Caco-2 (cell line): ENCODE measurements around the gene SETDB1. TPM values are rescaled to one million over a fixed set of nuclear protein-coding genes. Genes with fewer than 3 reads are reported as not detected.

Source experiments
- BruUV-seq: library from RNA; stranded (reverse); fragments of 400-500 nt; replicated peaks from 2 replicates; lab custom pipeline; 2021; lab: Mats Ljungman, UMichigan
- CTCF ChIA-PET: fragments of 300-600 bp; sonication (Branson Sonifier 250); formaldehyde crosslinking; loops from one replicate; lab custom pipeline; 2022; ENCODE audit warnings: antibody characterized with exemption; lab: Charles Lee
- POLR2A ChIA-PET: fragments of 300-600 bp; sonication (Branson Sonifier 250); formaldehyde crosslinking; loops from one replicate; lab custom pipeline; 2022; ENCODE audit warnings: antibody characterized with exemption; lab: Charles Lee
- DNase-seq, 2 experiments: peaks; one replicate each; pipeline versions ENCODE4 v3.0.0 to v3.0.0-alpha.2; 2020 to 2022
- H3K27me3 ChIP-seq: replicated peaks from 2 replicates; pipeline ENCODE4 v1.6.0; 2011; ENCODE audit warnings: low read length; ENCODE audit not compliant: control insufficient read depth, insufficient read depth
- H3K36me3 ChIP-seq: 2 replicates; pipeline ENCODE4 v1.5.1; 2011; ENCODE audit warnings: low read length; ENCODE audit not compliant: control insufficient read depth, insufficient read depth
- H3K4me1 ChIP-seq: fragments of 250-450 bp; sonication (Bioruptor Pico); 2 replicates; pipeline ENCODE4 v1.5.1; 2020; ENCODE audit warnings: mild to moderate bottlenecking
- H3K4me3 ChIP-seq: 2 replicates; pipeline ENCODE4 v1.5.1; 2011; ENCODE audit warnings: low read depth, mild to moderate bottlenecking, control low read depth, low read length
- H3K9me3 ChIP-seq: fragments of 250-450 bp; sonication (Bioruptor Pico); 2 replicates; pipeline ENCODE4 v1.5.1; 2020; ENCODE audit warnings: mild to moderate bottlenecking, moderate library complexity
- H3K27ac Mint-ChIP-seq: one replicate; pipeline ENCODE4 v1.8.0; 2022; ENCODE audit warnings: mixed read lengths; ENCODE audit not compliant: unreplicated experiment
- H3K27me3 Mint-ChIP-seq: one replicate; pipeline ENCODE4 v1.8.0; 2022; ENCODE audit warnings: mixed read lengths; ENCODE audit not compliant: insufficient read depth, unreplicated experiment
- H3K36me3 Mint-ChIP-seq: one replicate; pipeline ENCODE4 v1.8.0; 2022; ENCODE audit warnings: mild to moderate bottlenecking, mixed read lengths; ENCODE audit not compliant: insufficient read depth, unreplicated experiment
- H3K4me1 Mint-ChIP-seq: one replicate; pipeline ENCODE4 v1.8.0; 2022; ENCODE audit warnings: low read depth, mixed read lengths; ENCODE audit not compliant: unreplicated experiment
- H3K4me3 Mint-ChIP-seq: one replicate; pipeline ENCODE4 v1.8.0; 2022; ENCODE audit warnings: mild to moderate bottlenecking, moderate library complexity, mixed read lengths; ENCODE audit not compliant: unreplicated experiment
- H3K9me3 Mint-ChIP-seq: one replicate; pipeline ENCODE4 v1.8.0; 2022; ENCODE audit warnings: mixed read lengths; ENCODE audit not compliant: unreplicated experiment
- intact Hi-C: fragments of 100-400 bp; cut with micrococcal nuclease; formaldehyde crosslinking; loops from one replicate; pipeline ENCODE4 v1.10.0; 2022; ENCODE audit not compliant: unreplicated experiment
- total RNA-seq: library from RNA; stranded (reverse); gene quantifications from 2 replicates; pipeline ENCODE4 v1.2.3, GENCODE V29; 2022
- TF ChIP-seq, protein P1 (sequence below), 2 experiments: fragments of 200-600 bp in 1 of 2; IDR thresholded peaks; 1 replicate in 1 of 2; 2 replicates in 1 of 2; pipeline versions ENCODE4 v1.5.1 to v1.8.0; 2011 to 2022; ENCODE audit warnings: antibody characterized with exemption in 1 of 2, control low read depth in 1 of 2, inconsistent platforms in 1 of 2, low read depth in 1 of 2, low read length in 1 of 2, mild to moderate bottlenecking in 1 of 2, moderate library complexity in 1 of 2; ENCODE audit not compliant: insufficient read depth in 1 of 2, severe bottlenecking in 1 of 2, unreplicated experiment in 1 of 2

SETDB1 gene
- total RNA-seq, 1 experiment from 2014 or later, result 45.0 TPM

DNA sequence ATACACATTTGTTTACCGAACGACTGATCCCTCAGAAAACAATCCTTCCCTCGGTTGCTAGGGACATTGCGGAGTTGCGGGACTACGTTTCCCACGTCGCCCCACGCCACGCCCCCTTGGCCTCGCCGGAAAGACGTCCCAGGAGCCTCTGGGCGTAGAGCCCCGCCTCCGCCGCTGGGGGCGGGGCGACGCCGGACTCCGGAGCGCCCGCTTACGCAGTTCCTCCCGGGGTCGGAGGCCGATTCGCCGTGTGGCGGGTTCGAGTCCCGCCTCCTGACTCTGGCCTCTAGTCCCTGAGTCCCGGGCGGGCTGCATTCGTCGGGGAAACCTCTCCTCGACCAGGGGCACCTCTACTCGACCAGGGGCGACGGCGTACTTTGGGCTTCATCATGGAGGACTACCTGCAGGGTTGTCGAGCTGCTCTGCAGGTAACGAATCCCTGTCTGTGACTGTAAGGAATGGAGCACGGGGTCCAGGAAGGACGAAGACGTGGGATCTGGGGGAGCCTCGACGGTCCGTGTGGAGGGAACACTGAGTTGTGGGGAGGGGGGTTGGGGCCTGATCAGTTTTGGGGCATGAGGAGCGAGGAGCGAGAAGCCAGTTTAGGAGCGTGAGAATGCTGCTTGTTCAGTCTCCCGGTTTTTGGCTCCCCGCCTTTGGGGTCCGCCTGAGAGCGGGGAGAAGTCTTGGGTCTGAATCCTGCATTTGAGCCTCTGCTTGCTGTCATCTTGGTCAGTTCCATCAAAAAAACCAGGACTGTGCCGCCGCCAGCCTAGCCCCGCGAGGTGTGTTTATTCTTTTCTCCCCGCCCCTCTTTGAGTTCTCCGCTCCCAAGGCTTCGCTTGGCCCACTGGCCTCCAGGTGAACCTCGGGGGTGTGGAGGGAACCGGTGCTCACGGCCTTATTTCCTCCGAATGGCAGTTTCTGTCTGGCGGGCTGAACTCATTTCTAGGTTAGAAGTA is 82.4 kb downstream of the SETDB1 start, which contains the start of gene PRUNE1:
Gene PRUNE1 (plus strand): TSS at position 206 of the 962 bp plus-strand sequence. CDS start 184 bp downstream, at position 390.
- TF ChIP-seq, protein P1, sequence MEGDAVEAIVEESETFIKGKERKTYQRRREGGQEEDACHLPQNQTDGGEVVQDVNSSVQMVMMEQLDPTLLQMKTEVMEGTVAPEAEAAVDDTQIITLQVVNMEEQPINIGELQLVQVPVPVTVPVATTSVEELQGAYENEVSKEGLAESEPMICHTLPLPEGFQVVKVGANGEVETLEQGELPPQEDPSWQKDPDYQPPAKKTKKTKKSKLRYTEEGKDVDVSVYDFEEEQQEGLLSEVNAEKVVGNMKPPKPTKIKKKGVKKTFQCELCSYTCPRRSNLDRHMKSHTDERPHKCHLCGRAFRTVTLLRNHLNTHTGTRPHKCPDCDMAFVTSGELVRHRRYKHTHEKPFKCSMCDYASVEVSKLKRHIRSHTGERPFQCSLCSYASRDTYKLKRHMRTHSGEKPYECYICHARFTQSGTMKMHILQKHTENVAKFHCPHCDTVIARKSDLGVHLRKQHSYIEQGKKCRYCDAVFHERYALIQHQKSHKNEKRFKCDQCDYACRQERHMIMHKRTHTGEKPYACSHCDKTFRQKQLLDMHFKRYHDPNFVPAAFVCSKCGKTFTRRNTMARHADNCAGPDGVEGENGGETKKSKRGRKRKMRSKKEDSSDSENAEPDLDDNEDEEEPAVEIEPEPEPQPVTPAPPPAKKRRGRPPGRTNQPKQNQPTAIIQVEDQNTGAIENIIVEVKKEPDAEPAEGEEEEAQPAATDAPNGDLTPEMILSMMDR (IDR thresholded peaks at IDR 0.05; ENCODE audit: insufficient read depth in 1 of 2, low read depth in 1 of 2, low read length in 1 of 2, severe bottlenecking in 1 of 2, unreplicated experiment in 1 of 2), result no peak
- intact Hi-C loops, result loop anchor here (5.0 to 10.0 kb wide), 2 partner anchors 81 to 444 kb away; partner anchors contain the start of gene SETDB1
- CTCF ChIA-PET, result no interaction called here
- peak; percentile 96 to 97 for DNase-seq
- peaks cover 48% of the 10 kb centered on the region for H3K4me1 ChIP-seq
- POLR2A ChIA-PET, result no interaction called here
- H3K27me3 Mint-ChIP-seq, result no peaks in the 10 kb centered on the region
- H3K4me3 ChIP-seq, result peak within 1 kb of the TSS; percentile 71
- peak within 1 kb of the TSS; percentile 99 for H3K27ac Mint-ChIP-seq
- H3K4me3 Mint-ChIP-seq, result peak within 1 kb of the TSS; percentile 92
- H3K27me3 ChIP-seq, result no peaks in the 10 kb centered on the region
- no TSS peak for BruUV-seq
- H3K9me3 ChIP-seq, result no peaks in the 10 kb centered on the region
- peaks cover 23% of the 10 kb centered on the region for H3K4me1 Mint-ChIP-seq
- peaks cover 19% of the 10 kb centered on the region for H3K36me3 Mint-ChIP-seq
- no peaks in the 10 kb centered on the region for H3K36me3 ChIP-seq
- no peaks in the 10 kb centered on the region for H3K9me3 Mint-ChIP-seq

DNA sequence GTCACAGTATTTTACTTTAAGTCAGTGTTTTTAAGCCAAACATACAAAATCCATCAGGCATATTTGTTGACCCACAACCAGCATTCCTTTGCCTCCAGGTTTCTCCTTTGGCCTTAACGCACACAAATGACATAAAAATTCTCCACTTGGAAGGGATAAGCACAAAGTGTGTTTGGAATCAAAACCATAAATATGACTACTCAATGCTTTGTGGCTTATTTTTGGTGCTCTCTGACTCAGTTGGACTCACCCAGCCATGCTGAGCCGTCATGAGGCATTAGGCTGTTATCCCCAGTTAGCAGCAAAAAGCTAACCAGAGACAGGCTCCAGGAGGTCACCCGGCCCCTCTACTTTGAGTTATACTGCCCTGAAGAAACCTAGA is 83.0 kb downstream of the SETDB1 start:
- ChIA-PET POLR2A (no interaction called here), CTCF (no interaction called here)
- Histone ChIP-seq H3K4me3 (peak overlapping the region; percentile 71), H3K36me3 (no peaks in the 10 kb centered on the region), H3K4me1 (peaks cover 48% of the 10 kb centered on the region), H3K27me3 (no peaks in the 10 kb centered on the region), H3K9me3 (no peaks in the 10 kb centered on the region)
- Mint-ChIP-seq H3K4me3 (peak overlapping the region; percentile 92), H3K9me3 (no peaks in the 10 kb centered on the region), H3K27ac (peak overlapping the region; percentile 99), H3K4me1 (peaks cover 28% of the 10 kb centered on the region), H3K27me3 (no peaks in the 10 kb centered on the region), H3K36me3 (peaks cover 19% of the 10 kb centered on the region)
- intact Hi-C loops, result loop anchor here (5.0 to 10.0 kb wide), 2 partner anchors 82 to 444 kb away; partner anchors contain the start of gene SETDB1
- DNase-seq, result no peak
- TF ChIP-seq, protein P1 (IDR thresholded peaks at IDR 0.05; ENCODE audit: insufficient read depth in 1 of 2, low read depth in 1 of 2, low read length in 1 of 2, severe bottlenecking in 1 of 2, unreplicated experiment in 1 of 2), result no peak
- TSS peak; percentile 45 for BruUV-seq

DNA sequence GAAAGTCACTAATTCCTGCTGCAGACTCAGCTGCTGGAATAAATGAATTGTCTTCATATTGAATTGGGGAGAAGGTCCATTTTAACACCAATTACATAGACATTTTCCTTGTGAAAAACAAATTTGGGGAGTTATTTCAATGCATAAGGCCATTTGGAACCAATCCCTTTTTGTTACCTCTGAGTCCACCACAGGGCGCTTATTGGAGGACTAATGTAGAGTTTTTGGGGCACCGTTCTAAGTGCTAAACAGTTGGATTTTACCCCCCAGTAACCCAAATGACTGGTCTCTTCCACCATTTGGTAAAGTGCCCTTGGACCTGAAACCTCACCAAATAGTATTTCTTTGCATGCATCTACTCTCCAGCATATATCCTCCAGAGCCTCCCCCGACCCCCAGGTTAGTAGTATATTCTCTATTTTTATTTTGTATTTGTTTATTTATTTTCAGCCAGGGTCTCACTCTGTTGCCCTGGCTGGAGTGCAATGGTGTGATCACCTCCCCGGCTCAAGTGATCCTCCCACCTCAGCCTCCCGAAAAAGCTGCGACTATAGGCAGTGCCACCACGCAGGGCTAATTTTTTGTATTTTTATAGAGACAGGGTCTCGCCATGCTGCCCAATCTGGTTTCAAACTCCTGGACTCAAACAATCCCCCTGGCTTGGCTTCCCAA is 83.6 kb downstream of the SETDB1 start:
- Mint-ChIP-seq H3K4me1 (peaks cover 28% of the 10 kb centered on the region), H3K27ac (peak overlapping the region; percentile 99), H3K4me3 (peak overlapping the region; percentile 92), H3K27me3 (no peaks in the 10 kb centered on the region), H3K36me3 (peaks cover 24% of the 10 kb centered on the region), H3K9me3 (no peaks in the 10 kb centered on the region)
- no peaks in the 10 kb centered on the region for H3K36me3 ChIP-seq
- ChIA-PET CTCF (interaction anchor here (0.7 kb wide), 1 partner anchor 129 kb away, joined by 4 read pairs; no protein-coding TSS in a partner anchor), POLR2A (no interaction called here)
- H3K4me3 ChIP-seq, result peak overlapping the region; percentile 71; the same call in 1 of the 2 replicates
- peaks cover 52% of the 10 kb centered on the region for H3K4me1 ChIP-seq
- TF ChIP-seq, protein P1 (IDR thresholded peaks at IDR 0.05; ENCODE audit: insufficient read depth in 1 of 2, low read depth in 1 of 2, low read length in 1 of 2, severe bottlenecking in 1 of 2, unreplicated experiment in 1 of 2), result no peak
- no peak for DNase-seq
- BruUV-seq, result no TSS peak
- H3K27me3 ChIP-seq, result no peaks in the 10 kb centered on the region
- H3K9me3 ChIP-seq, result no peaks in the 10 kb centered on the region
- intact Hi-C loops, result loop anchor here (5.0 to 10.0 kb wide), 2 partner anchors 83 to 445 kb away; partner anchors contain the start of gene SETDB1
